ENCODE data around the gene DYSF. TPM values are rescaled to one million over a fixed set of nuclear protein-coding genes. Genes with fewer than 3 reads are reported as not detected.
"Not testable (repeated sequence)": the region's sequence is repeated elsewhere in the genome, so short reads cannot be mapped to it uniquely, and the experiment has no call there.

DYSF gene
- total RNA-seq (2021) (0.04 and 0.24 TPM in 2 replicates), Bru-seq, nascent RNA (percentile 7 among the genes with signal in this experiment), BruChase-seq, experiment 1, labeled RNA remaining after a 2-hour chase (percentile 4 among the genes with signal in this experiment), BruChase-seq, experiment 2, labeled RNA remaining after a 6-hour chase (percentile 8 among the genes with signal in this experiment)
- long read RNA-seq, result 0 reads

- intact Hi-C loops (cut with micrococcal nuclease; ENCODE audit: unreplicated experiment), result no loop called here
- Histone ChIP-seq H3K27ac (ENCODE audit: low read depth, low read length, poor library complexity, severe bottlenecking) (no peak within 1 kb of the TSS), H3K36me3 (ENCODE audit: insufficient read depth, low read length, poor library complexity, severe bottlenecking) (no peaks in the 10 kb centered on the region), H3K9me3 (ENCODE audit: low read depth, low read length, poor library complexity, severe bottlenecking) (no peaks in the 10 kb centered on the region), H3K4me3 (ENCODE audit: low read depth, low read length, poor library complexity, severe bottlenecking) (peak within 1 kb of the TSS; percentile 22), H3K4me1 (ENCODE audit: insufficient read depth, low read length, poor library complexity, severe bottlenecking) (no peaks in the 10 kb centered on the region), H3K27me3 (replicated peaks; ENCODE audit: insufficient read depth, low read depth, low read length, poor library complexity) (peaks cover 34% of the 10 kb centered on the region)
- CTCF ChIA-PET, result no interaction called here
- POLR2A ChIA-PET (ENCODE audit: low non-redundant PET), result no interaction called here
- DNase-seq (ENCODE audit: low spot score), result no peak
- TF ChIP-seq EZH2 (IDR thresholded peaks at IDR 0.05; ENCODE audit: borderline replicate concordance, low read depth, low read length, poor library complexity, severe bottlenecking) (peak; percentile 38), CTCF (conservative IDR thresholded peaks at IDR 0.05; ENCODE audit: low read depth, low read length) (no peak)
- no TSS peak for BruUV-seq (replicated peaks)
These were observed at the start of gene DYSF for GRCh38 chr2:71453404-71454220. Gene DYSF (plus strand): TSS chr2:71453561.

GRCh38 chr2:71409611-71410010 is 43.8 kb upstream of the DYSF start:
- DNase-seq (ENCODE audit: low spot score), result no peak
- no peak overlapping the region for H3K27ac ChIP-seq (ENCODE audit: low read depth, low read length, poor library complexity, severe bottlenecking)
- ChIA-PET POLR2A (ENCODE audit: low non-redundant PET) (no interaction called here), CTCF (no interaction called here)
- no peaks in the 10 kb centered on the region for H3K9me3 ChIP-seq (ENCODE audit: low read depth, low read length, poor library complexity, severe bottlenecking)
- H3K36me3 ChIP-seq (ENCODE audit: insufficient read depth, low read length, poor library complexity, severe bottlenecking), result peaks cover 52% of the 10 kb centered on the region
- no peak overlapping the region for H3K4me3 ChIP-seq (ENCODE audit: low read depth, low read length, poor library complexity, severe bottlenecking)
- H3K4me1 ChIP-seq (ENCODE audit: insufficient read depth, low read length, poor library complexity, severe bottlenecking), result no peaks in the 10 kb centered on the region
- no peak for TF ChIP-seq CTCF (conservative IDR thresholded peaks at IDR 0.05; ENCODE audit: low read depth, low read length)
- TF ChIP-seq EZH2 (IDR thresholded peaks at IDR 0.05; ENCODE audit: borderline replicate concordance, low read depth, low read length, poor library complexity, severe bottlenecking), result no peak
- no TSS peak for BruUV-seq (replicated peaks)
- intact Hi-C loops (cut with micrococcal nuclease; ENCODE audit: unreplicated experiment), result no loop called here
- no peaks in the 10 kb centered on the region for H3K27me3 ChIP-seq (replicated peaks; ENCODE audit: insufficient read depth, low read depth, low read length, poor library complexity)

GRCh38 chr2:71410696-71411095 is 42.7 kb upstream of the DYSF start:
- CTCF ChIA-PET, result no interaction called here
- Histone ChIP-seq H3K27ac (ENCODE audit: low read depth, low read length, poor library complexity, severe bottlenecking) (no peak overlapping the region), H3K4me3 (ENCODE audit: low read depth, low read length, poor library complexity, severe bottlenecking) (no peak overlapping the region), H3K9me3 (ENCODE audit: low read depth, low read length, poor library complexity, severe bottlenecking) (no peaks in the 10 kb centered on the region), H3K27me3 (replicated peaks; ENCODE audit: insufficient read depth, low read depth, low read length, poor library complexity) (no peaks in the 10 kb centered on the region), H3K36me3 (ENCODE audit: insufficient read depth, low read length, poor library complexity, severe bottlenecking) (peaks cover 41% of the 10 kb centered on the region), H3K4me1 (ENCODE audit: insufficient read depth, low read length, poor library complexity, severe bottlenecking) (no peaks in the 10 kb centered on the region)
- TF ChIP-seq CTCF (conservative IDR thresholded peaks at IDR 0.05; ENCODE audit: low read depth, low read length), result no peak
- TF ChIP-seq EZH2 (IDR thresholded peaks at IDR 0.05; ENCODE audit: borderline replicate concordance, low read depth, low read length, poor library complexity, severe bottlenecking), result no peak
- intact Hi-C loops (cut with micrococcal nuclease; ENCODE audit: unreplicated experiment), result no loop called here
- BruUV-seq (replicated peaks), result no TSS peak
- DNase-seq (ENCODE audit: low spot score), result no peak
- POLR2A ChIA-PET (ENCODE audit: low non-redundant PET), result interaction anchor here (0.6 kb wide), 1 partner anchor 13 kb away, joined by 15 read pairs; no protein-coding TSS in a partner anchor

GRCh38 chr2:71416866-71417265 is 36.5 kb upstream of the DYSF start:
- POLR2A ChIA-PET (ENCODE audit: low non-redundant PET), result not testable (repeated sequence)

More at GRCh38 chr2:71416866-71417265, 36.5 kb upstream of the DYSF start:
- H3K9me3 ChIP-seq (ENCODE audit: low read depth, low read length, poor library complexity, severe bottlenecking); H3K27me3 ChIP-seq (replicated peaks; ENCODE audit: insufficient read depth, low read depth, low read length, poor library complexity); H3K27ac ChIP-seq (ENCODE audit: low read depth, low read length, poor library complexity, severe bottlenecking); DNase-seq (ENCODE audit: low spot score); CTCF ChIA-PET; H3K4me1 ChIP-seq (ENCODE audit: insufficient read depth, low read length, poor library complexity, severe bottlenecking); BruUV-seq (replicated peaks); H3K4me3 ChIP-seq (ENCODE audit: low read depth, low read length, poor library complexity, severe bottlenecking); intact Hi-C loops (cut with micrococcal nuclease; ENCODE audit: unreplicated experiment): not testable (repeated sequence)
- H3K36me3 ChIP-seq (ENCODE audit: insufficient read depth, low read length, poor library complexity, severe bottlenecking), result peaks cover 12% of the 10 kb centered on the region
